ENCODE measurements around the gene TGM5. TPM values are rescaled to one million over a fixed set of nuclear protein-coding genes. Genes with fewer than 3 reads are reported as not detected.
A peak's percentile ranks its signal among the peaks of the same experiment; 100 is the strongest.

Gene TGM5
- total RNA-seq, 4 donors from 2014 or later, result 61.6 to 146 (median 69.3) TPM

DNA sequence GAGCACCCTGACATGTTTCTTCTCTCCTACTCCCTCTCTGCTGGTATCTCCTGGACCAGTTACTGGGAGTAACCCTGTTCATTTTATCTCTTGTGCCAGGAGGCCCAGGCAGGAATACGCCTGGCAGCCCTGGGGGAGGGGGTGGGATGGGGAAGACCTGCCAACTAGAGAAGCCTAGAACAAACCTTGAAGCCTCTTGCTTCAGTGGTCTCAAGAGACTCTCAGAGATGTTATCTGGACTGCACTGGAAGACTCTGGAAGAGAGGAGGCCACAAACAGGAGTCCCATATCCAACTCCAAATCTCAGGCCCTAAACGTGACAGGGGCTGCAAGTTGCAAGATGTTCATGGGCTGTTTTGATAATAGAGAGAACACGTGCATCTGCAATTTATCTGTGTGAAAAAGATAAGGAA, 45.7 kb downstream of the TGM5 start, which contains the start of gene EPB42:
EPB42 (minus strand) TSS at position 28 of the 413 bp plus-strand sequence. CDS start 193 bp downstream, outside the sequence.
- Histone ChIP-seq H3K4me3 (no peak within 1 kb of the TSS), H3K27ac (no peak within 1 kb of the TSS), H3K4me1 (peaks cover 9% of the 10 kb centered on the region), H3K36me3 (no peaks in the 10 kb centered on the region), H3K9me3 (no peaks in the 10 kb centered on the region), H3K27me3 (no peaks in the 10 kb centered on the region)
- 76% methylated on average over 3 of the region's 3 CpGs for WGBS
- DNase-seq (ENCODE audit: low spot score in 2 of 2), result no peak
- TF ChIP-seq EP300 (IDR thresholded peaks at IDR 0.05) (no peak), POLR2AphosphoS5 (IDR thresholded peaks at IDR 0.05) (no peak), POLR2A (IDR thresholded peaks at IDR 0.05) (no peak)
- TF ChIP-seq, protein P1, sequence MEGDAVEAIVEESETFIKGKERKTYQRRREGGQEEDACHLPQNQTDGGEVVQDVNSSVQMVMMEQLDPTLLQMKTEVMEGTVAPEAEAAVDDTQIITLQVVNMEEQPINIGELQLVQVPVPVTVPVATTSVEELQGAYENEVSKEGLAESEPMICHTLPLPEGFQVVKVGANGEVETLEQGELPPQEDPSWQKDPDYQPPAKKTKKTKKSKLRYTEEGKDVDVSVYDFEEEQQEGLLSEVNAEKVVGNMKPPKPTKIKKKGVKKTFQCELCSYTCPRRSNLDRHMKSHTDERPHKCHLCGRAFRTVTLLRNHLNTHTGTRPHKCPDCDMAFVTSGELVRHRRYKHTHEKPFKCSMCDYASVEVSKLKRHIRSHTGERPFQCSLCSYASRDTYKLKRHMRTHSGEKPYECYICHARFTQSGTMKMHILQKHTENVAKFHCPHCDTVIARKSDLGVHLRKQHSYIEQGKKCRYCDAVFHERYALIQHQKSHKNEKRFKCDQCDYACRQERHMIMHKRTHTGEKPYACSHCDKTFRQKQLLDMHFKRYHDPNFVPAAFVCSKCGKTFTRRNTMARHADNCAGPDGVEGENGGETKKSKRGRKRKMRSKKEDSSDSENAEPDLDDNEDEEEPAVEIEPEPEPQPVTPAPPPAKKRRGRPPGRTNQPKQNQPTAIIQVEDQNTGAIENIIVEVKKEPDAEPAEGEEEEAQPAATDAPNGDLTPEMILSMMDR (IDR thresholded peaks at IDR 0.05), result no peak

- no peaks in the 10 kb centered on the region for H3K27me3 ChIP-seq
- peaks cover 9% of the 10 kb centered on the region for H3K4me1 ChIP-seq
- H3K36me3 ChIP-seq, result no peaks in the 10 kb centered on the region
- H3K4me3 ChIP-seq, result no peak overlapping the region
- peak in 1 of 2 donors; percentile 5 for DNase-seq (ENCODE audit: low spot score in 2 of 2)
- 85% methylated on average over 16 of the region's 16 CpGs for WGBS
- no peak overlapping the region for H3K27ac ChIP-seq
- H3K9me3 ChIP-seq, result no peaks in the 10 kb centered on the region
- no peak for TF ChIP-seq POLR2A (IDR thresholded peaks at IDR 0.05)
- TF ChIP-seq, protein P1 (IDR thresholded peaks at IDR 0.05), result no peak
These were observed 46.5 kb downstream of the TGM5 start for GRCh38 chr15:43219929-43220928.

DNA sequence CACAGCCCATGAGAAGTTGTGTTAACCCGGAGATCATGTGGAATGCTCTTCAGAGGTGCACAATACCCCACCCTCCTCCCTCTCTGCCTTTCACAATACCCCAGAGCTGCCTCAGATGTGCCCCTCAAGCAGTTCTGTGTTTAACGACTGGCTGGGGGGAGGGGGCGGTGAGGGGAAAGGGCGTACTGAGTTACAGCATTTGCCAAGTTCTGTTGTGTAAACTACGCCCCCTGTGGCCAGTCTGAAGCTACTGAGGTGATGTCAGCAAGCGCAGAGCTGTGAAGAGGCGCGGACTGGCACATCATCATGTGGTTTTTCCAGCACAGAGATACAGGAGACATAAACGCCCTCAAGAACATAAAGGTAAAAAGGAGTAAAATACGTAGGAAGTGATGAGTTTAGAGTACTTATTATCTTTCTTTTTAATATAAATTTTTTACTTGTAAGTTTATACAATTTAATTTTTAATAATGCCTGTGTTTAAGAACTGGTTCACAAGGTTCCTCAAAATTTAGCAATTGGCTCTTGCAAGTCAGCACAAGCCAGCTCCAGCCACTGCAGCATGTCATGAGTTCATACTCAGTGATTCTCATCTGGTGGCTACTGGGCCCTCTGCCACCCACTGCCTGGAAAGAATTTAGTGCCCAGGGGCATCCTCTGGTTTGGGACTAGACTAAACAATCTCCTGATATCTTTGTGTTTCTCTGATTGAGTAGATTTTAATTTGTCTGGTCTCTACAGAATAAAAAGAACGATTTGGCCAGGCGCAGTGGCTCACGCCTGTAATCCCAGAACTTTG, 47.6 kb downstream of the TGM5 start:
- 30% methylated on average over 13 of the region's 13 CpGs for WGBS
- H3K27ac ChIP-seq, result no peak overlapping the region
- TF ChIP-seq, protein P1 (IDR thresholded peaks at IDR 0.05), result peak in 1 of 2 donors; percentile 38
- no peak for TF ChIP-seq POLR2A (IDR thresholded peaks at IDR 0.05)
- TF ChIP-seq EP300 (IDR thresholded peaks at IDR 0.05), result no peak
- no peak overlapping the region for H3K4me3 ChIP-seq
- no peaks in the 10 kb centered on the region for H3K9me3 ChIP-seq
- peaks cover 9% of the 10 kb centered on the region for H3K4me1 ChIP-seq
- DNase-seq (ENCODE audit: low spot score in 2 of 2), result peak in 1 of 2 donors; percentile 55
- no peaks in the 10 kb centered on the region for H3K36me3 ChIP-seq
- H3K27me3 ChIP-seq, result no peaks in the 10 kb centered on the region

DNA sequence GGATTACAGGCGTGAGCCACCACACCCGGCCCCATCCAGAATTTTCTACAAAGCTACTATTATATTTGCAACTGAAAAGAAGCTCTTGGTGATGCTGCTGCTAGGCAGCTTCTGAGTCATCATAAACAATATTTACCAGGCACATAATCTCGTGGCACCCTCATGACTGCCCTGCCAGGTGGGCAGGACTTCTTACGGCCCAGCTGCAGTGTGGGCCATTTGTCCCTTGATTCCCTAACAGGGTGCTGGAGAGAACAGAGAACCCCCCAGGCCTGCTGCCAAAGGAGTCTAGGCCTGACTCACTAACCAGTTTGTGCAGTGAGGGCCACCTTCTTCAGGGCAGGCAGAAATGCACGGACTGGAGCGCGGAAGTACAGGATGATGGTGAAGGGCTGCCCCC, 50.8 kb downstream of the TGM5 start:
- Histone ChIP-seq H3K27me3 (no peaks in the 10 kb centered on the region), H3K9me3 (no peaks in the 10 kb centered on the region), H3K4me1 (peaks cover 9% of the 10 kb centered on the region), H3K4me3 (no peak overlapping the region), H3K27ac (no peak overlapping the region), H3K36me3 (no peaks in the 10 kb centered on the region)
- no peak for TF ChIP-seq EP300 (IDR thresholded peaks at IDR 0.05)
- no peak for TF ChIP-seq POLR2AphosphoS5 (IDR thresholded peaks at IDR 0.05)
- TF ChIP-seq POLR2A (IDR thresholded peaks at IDR 0.05), result no peak
- TF ChIP-seq, protein P1 (IDR thresholded peaks at IDR 0.05), result no peak
- no peak for DNase-seq (ENCODE audit: low spot score in 2 of 2)
- 75% methylated on average over 7 of the region's 7 CpGs for WGBS

All from suprapubic skin (tissue), 4 donors.